ENCODE measurements around the gene MRPL27.

DNA sequence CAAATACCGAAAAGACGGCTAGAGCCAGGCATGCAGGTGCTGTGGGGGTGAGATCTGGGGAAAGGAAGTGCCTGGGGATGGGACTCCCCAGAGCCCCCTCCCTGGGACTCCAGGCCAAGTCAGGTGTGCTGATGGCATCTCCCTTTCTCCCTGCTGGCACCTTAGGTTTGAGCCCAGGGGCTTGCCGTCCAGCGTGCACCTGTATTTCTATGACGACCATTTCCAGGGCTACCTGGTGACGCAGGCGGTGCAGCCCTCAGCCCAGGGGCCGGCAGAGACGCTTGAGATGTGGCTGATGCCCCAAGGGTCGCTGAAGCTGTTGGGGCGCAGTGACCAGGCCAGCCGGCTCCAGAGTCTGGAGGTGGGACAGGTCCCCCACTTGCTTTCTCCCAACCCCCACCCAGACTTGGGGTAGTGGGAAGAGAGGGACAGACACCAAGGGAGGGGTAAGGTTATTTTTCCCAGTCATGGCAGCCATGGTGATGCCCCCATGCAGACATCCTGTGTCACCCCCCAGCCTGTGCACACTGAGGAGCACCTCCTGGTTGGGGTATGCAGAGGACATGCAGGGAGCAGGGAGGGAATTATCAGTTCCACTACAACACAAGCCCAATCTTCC is 16.0 kb downstream of the MRPL27 start:
- TF ChIP-seq, protein P1, sequence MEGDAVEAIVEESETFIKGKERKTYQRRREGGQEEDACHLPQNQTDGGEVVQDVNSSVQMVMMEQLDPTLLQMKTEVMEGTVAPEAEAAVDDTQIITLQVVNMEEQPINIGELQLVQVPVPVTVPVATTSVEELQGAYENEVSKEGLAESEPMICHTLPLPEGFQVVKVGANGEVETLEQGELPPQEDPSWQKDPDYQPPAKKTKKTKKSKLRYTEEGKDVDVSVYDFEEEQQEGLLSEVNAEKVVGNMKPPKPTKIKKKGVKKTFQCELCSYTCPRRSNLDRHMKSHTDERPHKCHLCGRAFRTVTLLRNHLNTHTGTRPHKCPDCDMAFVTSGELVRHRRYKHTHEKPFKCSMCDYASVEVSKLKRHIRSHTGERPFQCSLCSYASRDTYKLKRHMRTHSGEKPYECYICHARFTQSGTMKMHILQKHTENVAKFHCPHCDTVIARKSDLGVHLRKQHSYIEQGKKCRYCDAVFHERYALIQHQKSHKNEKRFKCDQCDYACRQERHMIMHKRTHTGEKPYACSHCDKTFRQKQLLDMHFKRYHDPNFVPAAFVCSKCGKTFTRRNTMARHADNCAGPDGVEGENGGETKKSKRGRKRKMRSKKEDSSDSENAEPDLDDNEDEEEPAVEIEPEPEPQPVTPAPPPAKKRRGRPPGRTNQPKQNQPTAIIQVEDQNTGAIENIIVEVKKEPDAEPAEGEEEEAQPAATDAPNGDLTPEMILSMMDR (IDR thresholded peaks at IDR 0.05), result no peak
- no peak for TF ChIP-seq POLR2A (IDR thresholded peaks at IDR 0.05)
